Esophagus (tissue), 2 donors: ENCODE results near the gene SLC39A13. TPM values are rescaled to one million over a fixed set of nuclear protein-coding genes. Genes with fewer than 3 reads are reported as not detected.

Source experiments
- H3K27ac ChIP-seq, 2 donors: one replicate each; pipeline ENCODE4 v1.5.1; 2013; ENCODE audit warnings: low read depth in 2 of 2, mild to moderate bottlenecking in 2 of 2, inconsistent platforms in 1 of 2, low read length in 1 of 2, moderate library complexity in 1 of 2
- H3K27me3 ChIP-seq, 2 donors: one replicate each; pipeline ENCODE4 v1.6.1; 2013; ENCODE audit warnings: low read length in 2 of 2, control low read depth in 1 of 2, mild to moderate bottlenecking in 1 of 2; ENCODE audit not compliant: insufficient read depth in 2 of 2, control insufficient read depth in 1 of 2
- H3K36me3 ChIP-seq, 2 donors: one replicate each; pipeline ENCODE4 v1.6.1; 2013; ENCODE audit warnings: low read length in 1 of 2; ENCODE audit not compliant: control insufficient read depth in 2 of 2, insufficient read depth in 2 of 2
- H3K4me1 ChIP-seq, 2 donors: one replicate each; pipeline ENCODE4 v1.6.1; 2013; ENCODE audit warnings: low read length in 1 of 2; ENCODE audit not compliant: control insufficient read depth in 2 of 2, insufficient read depth in 2 of 2
- H3K4me3 ChIP-seq, 2 donors: one replicate each; pipeline ENCODE4 v1.5.1; 2013; ENCODE audit warnings: low read length in 2 of 2, mild to moderate bottlenecking in 2 of 2, low read depth in 1 of 2, moderate library complexity in 1 of 2
- H3K9me3 ChIP-seq, 2 donors: one replicate each; pipeline ENCODE4 v1.6.1; 2013; ENCODE audit warnings: mild to moderate bottlenecking in 2 of 2, low read depth in 1 of 2, low read length in 1 of 2, moderate library complexity in 1 of 2; ENCODE audit not compliant: control insufficient read depth in 2 of 2, insufficient read depth in 1 of 2
- WGBS, 2 donors: extraction: QIAGEN DNeasy Blood & Tissue Kit; methylation state at CpG; one replicate each; pipeline ENCODE4 v1.1.7; 2013; 5-methylcytosine and 5-hydroxymethylcytosine counted together
- polyA plus RNA-seq, 2 donors: library from polyadenylated mRNA; stranded (reverse); fragments of 200-250 nt; gene quantifications; one replicate each; pipeline ENCODE4 v1.2.3, GENCODE V29; 2013
- donor health status: healthy with polysubstance abuse.
- donor health status: Bipolar disorder and iron deficiency.

SLC39A13 gene
- polyA plus RNA-seq, 2 donors, result 14.3 to 21.1 TPM

DNA sequence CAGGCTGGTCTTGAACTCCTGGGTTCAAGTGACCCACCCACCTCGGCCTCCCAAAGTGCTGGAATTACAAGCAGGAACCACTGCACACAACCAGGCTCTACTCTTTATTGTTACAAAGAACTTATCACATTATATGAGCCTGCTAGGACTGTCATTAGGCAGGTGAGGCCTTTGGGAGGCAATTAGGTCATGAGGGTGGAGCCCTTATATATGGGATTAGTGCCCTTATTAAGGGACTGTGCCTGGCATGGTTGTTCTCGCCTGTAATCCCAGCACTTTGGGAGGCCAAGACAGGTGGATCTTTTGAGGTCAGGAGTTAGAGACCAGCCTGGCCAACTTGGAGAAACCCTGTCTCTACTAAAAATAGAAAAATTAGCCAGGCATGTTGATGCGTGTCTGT lies 28.3 kb downstream of the SLC39A13 start:
- H3K36me3 ChIP-seq, result no peaks in the 10 kb centered on the region
- no peaks in the 10 kb centered on the region for H3K9me3 ChIP-seq
- 90 to 94% methylated on average over 3 of the region's 3 CpGs for WGBS, 2 donors
- H3K27ac ChIP-seq, result no peak overlapping the region
- no peaks in the 10 kb centered on the region for H3K27me3 ChIP-seq
- H3K4me1 ChIP-seq, result no peaks in the 10 kb centered on the region
- H3K4me3 ChIP-seq, result no peak overlapping the region

DNA sequence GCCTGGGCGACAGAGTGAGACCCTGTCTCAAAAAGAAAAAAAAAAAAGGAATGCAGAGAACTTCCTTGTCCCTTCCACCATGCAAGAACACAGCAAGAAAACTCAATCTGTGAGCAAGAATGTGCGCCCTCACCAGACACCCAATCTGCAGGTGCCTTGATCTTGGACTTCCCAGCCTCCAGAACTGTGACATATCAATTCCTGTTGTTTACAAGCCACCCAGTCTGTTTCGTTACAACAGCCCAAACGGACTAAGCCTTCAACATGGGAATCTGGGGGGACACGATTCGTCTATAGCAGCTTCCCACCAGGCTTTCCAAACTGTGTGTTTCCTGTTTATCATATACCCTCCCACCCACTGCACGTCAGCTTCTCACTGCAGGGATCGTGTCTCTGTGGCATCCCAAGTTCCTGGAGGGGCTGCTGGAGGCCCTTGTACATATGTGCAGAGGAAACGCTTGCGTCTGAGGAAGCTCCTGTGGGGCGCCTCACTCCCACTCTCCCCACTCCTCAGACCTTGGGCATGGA lies 28.9 kb downstream of the SLC39A13 start:
- Histone ChIP-seq H3K36me3 (no peaks in the 10 kb centered on the region), H3K9me3 (no peaks in the 10 kb centered on the region), H3K4me1 (no peaks in the 10 kb centered on the region), H3K27ac (no peak overlapping the region), H3K4me3 (no peak overlapping the region), H3K27me3 (no peaks in the 10 kb centered on the region)
- 77 to 83% methylated on average over 11 of the region's 11 CpGs for WGBS, 2 donors

DNA sequence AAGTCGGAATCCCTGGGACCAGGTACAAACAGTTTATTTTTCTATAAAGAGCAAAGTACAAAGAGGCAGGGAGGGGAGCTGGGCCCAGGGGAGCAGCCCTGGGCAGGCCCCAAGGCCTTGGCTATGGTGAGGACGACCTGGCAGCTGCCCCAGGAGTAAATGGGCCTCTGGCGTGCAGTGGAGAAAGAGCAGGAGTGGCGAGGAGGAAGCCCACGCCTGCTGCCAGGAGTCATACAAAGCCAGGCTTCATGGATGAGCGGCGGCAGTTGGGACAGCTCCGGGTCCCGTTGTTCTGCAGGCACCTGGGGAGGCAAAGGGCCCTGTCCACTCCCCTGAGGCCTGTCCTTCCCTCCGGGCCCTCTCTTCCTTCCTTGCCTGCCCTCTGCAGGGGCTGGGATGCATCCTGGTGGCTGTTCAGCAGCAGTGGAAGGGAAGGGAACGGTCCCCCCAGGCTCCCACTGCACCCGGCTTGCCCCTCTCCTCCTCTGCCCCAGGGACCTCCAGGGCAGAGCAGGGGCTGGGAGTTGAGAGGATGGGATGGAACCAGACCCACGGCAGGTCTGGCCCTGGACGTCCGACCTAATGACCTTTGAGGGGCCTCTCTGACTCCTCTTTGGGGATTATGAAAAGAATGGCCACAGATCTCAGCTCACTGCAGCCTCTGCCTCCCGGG lies 29.5 kb downstream of the SLC39A13 start:
- no peak overlapping the region for H3K27ac ChIP-seq
- no peaks in the 10 kb centered on the region for H3K36me3 ChIP-seq
- 47 to 53% methylated on average over 15 to 16 of the region's 16 CpGs for WGBS, 2 donors
- no peak overlapping the region for H3K4me3 ChIP-seq
- H3K9me3 ChIP-seq, result no peaks in the 10 kb centered on the region
- no peaks in the 10 kb centered on the region for H3K4me1 ChIP-seq
- H3K27me3 ChIP-seq, result no peaks in the 10 kb centered on the region

DNA sequence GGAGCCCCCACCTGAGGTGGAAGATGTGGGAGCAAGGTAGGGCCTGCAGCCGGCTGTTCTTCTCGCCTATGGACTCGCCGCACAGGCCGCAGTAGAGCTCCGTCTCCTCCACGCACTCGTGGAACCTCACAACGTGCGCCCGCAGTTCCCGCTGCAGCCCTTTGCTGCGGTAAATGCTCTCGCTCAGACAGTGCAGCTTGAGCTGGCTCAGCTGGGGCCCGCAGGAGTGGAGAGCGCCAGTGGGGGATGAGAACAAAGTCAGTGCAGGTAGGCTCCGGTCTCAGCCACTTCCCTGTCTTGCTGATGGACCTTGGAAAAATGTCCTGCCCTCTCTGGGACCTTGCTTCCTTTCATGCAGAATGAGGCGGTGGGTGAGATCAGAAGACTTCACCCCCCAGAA lies 30.3 kb downstream of the SLC39A13 start:
- H3K4me3 ChIP-seq, result no peak overlapping the region
- no peak overlapping the region for H3K27ac ChIP-seq
- H3K36me3 ChIP-seq, result no peaks in the 10 kb centered on the region
- 93% methylated on average over 18 of the region's 18 CpGs for WGBS, 2 donors
- no peaks in the 10 kb centered on the region for H3K27me3 ChIP-seq
- no peaks in the 10 kb centered on the region for H3K4me1 ChIP-seq
- no peaks in the 10 kb centered on the region for H3K9me3 ChIP-seq

DNA sequence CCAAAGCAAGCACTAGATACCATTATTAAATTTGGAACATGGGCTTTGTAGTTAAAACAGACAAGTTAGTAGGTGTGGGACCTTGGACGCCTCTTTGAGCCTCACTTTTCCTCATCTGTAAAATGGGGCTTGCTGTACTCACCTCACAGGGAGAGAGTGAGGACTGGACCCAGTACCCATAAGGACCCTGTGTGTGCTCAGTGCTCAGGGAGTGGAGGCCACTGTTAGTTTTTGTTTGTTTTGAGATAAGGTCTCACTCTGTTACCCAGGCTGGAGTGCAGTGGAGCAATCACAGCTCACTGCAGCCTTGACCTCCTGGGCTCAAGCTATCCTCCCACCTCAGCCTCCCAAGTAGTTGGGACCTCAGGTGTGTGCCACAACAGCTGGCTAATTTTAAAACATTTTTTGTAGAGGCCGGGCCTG lies 31.7 kb downstream of the SLC39A13 start:
- Histone ChIP-seq H3K4me3 (no peak overlapping the region), H3K9me3 (no peaks in the 10 kb centered on the region), H3K27me3 (no peaks in the 10 kb centered on the region), H3K36me3 (no peaks in the 10 kb centered on the region), H3K27ac (no peak overlapping the region), H3K4me1 (no peaks in the 10 kb centered on the region)
- 83 to 93% methylated on average over 2 of the region's 2 CpGs for WGBS, 2 donors

DNA sequence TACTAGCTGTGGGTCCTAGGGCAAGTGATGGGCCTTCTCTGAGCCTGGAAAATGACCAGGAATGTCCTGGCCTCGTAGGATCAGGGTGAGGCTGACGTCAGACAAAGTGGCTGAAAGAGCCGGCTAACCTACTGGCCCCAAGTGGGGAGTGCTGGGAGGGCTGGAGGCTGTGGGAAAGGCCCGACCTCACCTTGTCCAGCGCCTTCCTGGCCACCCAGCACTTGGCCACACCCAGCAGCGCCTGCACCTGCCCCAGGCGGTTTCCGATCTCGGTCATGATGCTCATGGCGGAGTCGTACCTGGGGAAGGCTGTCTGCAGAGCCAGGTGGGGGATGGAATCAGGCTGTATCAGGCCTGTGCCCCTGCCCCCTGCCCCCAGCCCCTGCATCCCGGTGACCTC lies 33.0 kb downstream of the SLC39A13 start:
- H3K4me1 ChIP-seq, result no peaks in the 10 kb centered on the region
- no peaks in the 10 kb centered on the region for H3K36me3 ChIP-seq
- no peaks in the 10 kb centered on the region for H3K9me3 ChIP-seq
- WGBS, 2 donors, result 82 to 83% methylated on average over 12 of the region's 12 CpGs
- no peak overlapping the region for H3K4me3 ChIP-seq
- no peaks in the 10 kb centered on the region for H3K27me3 ChIP-seq
- H3K27ac ChIP-seq, result no peak overlapping the region

DNA sequence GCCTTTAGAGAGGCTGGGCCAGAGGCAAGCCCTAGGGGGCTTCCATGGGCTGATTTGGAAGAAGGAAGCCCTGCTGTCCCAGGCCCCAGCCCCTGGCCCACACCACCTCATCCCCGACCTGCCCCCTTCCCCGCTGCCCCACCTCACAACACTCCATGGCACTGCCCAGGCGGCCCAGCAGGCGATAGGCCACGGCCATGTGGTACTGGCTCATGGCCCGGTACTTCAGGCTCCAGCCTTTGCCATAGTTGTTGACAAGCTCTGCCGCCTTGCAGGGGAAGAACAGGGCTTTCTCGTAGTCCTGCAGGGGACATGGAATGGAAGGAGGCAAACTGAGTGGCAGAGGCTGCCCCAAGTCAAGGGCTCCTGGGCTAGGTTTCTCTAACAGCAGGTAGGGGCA lies 34.1 kb downstream of the SLC39A13 start:
- Histone ChIP-seq H3K4me1 (no peaks in the 10 kb centered on the region), H3K4me3 (no peak overlapping the region), H3K36me3 (no peaks in the 10 kb centered on the region), H3K27ac (no peak overlapping the region), H3K27me3 (no peaks in the 10 kb centered on the region), H3K9me3 (no peaks in the 10 kb centered on the region)
- WGBS, 2 donors, result 89 to 90% methylated on average over 8 of the region's 8 CpGs

DNA sequence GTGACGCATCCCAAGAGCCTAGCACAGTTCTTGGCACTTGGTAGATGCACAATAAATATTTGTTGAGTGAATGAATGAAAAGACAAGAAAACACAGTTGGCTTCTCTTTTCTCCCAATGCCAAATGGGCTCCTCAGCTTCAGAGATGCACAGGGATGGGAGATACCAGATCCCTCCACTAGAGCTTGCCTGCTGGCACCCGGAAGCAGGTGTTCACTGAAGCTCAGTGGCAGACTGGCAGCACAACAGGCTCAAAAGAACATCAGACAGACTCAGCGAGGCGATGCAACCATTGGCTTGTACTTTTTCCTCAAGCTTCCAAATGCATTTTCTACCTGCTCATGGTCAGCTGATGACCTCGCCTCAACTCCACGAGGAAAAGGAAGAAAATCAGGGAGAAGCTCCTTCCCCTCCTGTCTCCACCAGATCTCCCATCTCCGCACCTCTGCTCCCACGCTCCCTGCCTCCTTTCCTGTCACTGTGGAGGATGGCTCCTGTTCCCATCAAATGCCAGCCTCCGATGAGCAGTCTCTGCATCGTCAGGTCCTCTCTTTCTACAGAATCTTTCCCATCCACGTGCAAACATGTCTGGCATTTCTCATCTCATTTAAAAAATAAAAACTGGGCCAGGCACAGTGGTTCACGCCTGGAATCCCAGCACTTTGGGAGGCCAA lies 34.8 kb downstream of the SLC39A13 start:
- Histone ChIP-seq H3K4me3 (no peak overlapping the region), H3K4me1 (no peaks in the 10 kb centered on the region), H3K27me3 (no peaks in the 10 kb centered on the region), H3K27ac (no peak overlapping the region), H3K9me3 (no peaks in the 10 kb centered on the region), H3K36me3 (no peaks in the 10 kb centered on the region)
- 80 to 84% methylated on average over 12 of the region's 12 CpGs for WGBS, 2 donors

DNA sequence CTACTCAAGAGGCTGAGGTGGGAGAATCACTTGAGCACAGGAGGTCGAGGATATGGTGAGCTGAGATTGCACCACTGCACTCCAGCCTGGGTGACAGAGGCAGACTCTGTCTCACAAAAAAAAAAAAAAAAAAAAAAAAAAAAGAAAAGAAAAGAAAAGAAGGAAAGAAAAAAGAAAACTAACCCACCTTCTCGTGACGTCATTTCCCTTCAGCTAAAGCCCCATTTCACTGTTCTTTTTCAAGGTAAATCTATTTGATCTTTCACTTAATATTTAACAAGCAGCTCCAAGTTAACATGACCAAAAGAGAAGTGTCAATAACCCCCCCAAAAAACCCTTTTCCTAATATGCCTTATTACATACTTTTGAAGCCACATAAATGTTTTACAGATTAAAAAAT lies 35.4 kb downstream of the SLC39A13 start:
- Histone ChIP-seq H3K9me3 (no peaks in the 10 kb centered on the region), H3K4me1 (no peaks in the 10 kb centered on the region), H3K27ac (no peak overlapping the region), H3K36me3 (no peaks in the 10 kb centered on the region), H3K27me3 (no peaks in the 10 kb centered on the region), H3K4me3 (no peak overlapping the region)
- 81 to 84% methylated on average over 3 of the region's 3 CpGs for WGBS, 2 donors

DNA sequence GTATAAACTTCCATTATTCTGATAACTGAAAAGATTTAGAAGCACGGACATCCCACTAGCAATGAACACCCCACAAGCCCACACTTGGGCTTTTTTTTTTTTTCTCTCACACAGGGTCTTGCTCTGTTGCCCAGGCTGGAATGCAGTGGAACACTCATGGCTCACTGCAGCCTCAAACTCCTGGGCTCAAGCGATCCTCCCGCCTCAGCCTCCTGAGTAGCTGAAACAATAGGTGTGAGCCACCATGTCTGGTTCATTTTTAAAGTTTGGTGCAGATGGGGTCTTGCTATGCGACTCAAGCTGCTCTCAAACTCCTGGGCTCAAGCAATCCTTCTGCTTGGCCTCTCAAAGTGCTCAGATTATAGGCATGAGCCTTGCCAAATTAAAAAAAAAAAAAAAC lies 37.5 kb downstream of the SLC39A13 start:
- WGBS, 2 donors, result 92 to 94% methylated on average over 4 of the region's 4 CpGs
- no peak overlapping the region for H3K27ac ChIP-seq
- H3K4me3 ChIP-seq, result no peak overlapping the region
- no peaks in the 10 kb centered on the region for H3K36me3 ChIP-seq
- no peaks in the 10 kb centered on the region for H3K27me3 ChIP-seq
- peaks cover 0 to 4% of the 10 kb centered on the region in 2 donors for H3K4me1 ChIP-seq
- no peaks in the 10 kb centered on the region for H3K9me3 ChIP-seq
